Osteoblast (primary cell): Measurements from ENCODE around the gene GAMT. TPM values are rescaled to one million over a fixed set of nuclear protein-coding genes. Genes with fewer than 3 reads are reported as not detected.

Experiments used
- DNase-seq: peaks from one replicate; pipeline ENCODE4 v3.0.0; 2011; ENCODE audit warnings: low spot score, mixed read lengths; ENCODE audit not compliant: insufficient read length; ENCODE audit errors: missing footprints
- H2AFZ ChIP-seq: 2 replicates; pipeline ENCODE4 v1.6.0; 2011; ENCODE audit warnings: mild to moderate bottlenecking, low read length
- H3K27ac ChIP-seq: 2 replicates; pipeline ENCODE4 v1.5.1; 2011; ENCODE audit warnings: mild to moderate bottlenecking, low read depth, low read length, moderate library complexity
- H3K27me3 ChIP-seq: 2 replicates; pipeline ENCODE4 v1.6.0; 2012; ENCODE audit warnings: mild to moderate bottlenecking, control low read depth, inconsistent platforms, low read length, moderate library complexity; ENCODE audit not compliant: insufficient read depth
- H3K36me3 ChIP-seq: 2 replicates; pipeline ENCODE4 v1.5.1; 2011; ENCODE audit warnings: mild to moderate bottlenecking, low read length, control low read depth, moderate library complexity; ENCODE audit not compliant: insufficient read depth
- H3K4me1 ChIP-seq: 2 replicates; pipeline ENCODE4 v1.5.1; 2011; ENCODE audit warnings: mild to moderate bottlenecking, low read length, control low read depth, moderate library complexity; ENCODE audit not compliant: insufficient read depth
- H3K4me2 ChIP-seq: 2 replicates; pipeline ENCODE4 v1.6.0; 2011; ENCODE audit warnings: mild to moderate bottlenecking, low read length; ENCODE audit not compliant: insufficient read depth
- H3K4me3 ChIP-seq: fragments of 200-600 bp; sonication (generic); 3 replicates; pipeline ENCODE4 v1.5.1; 2012; ENCODE audit warnings: mild to moderate bottlenecking, low read length, inconsistent platforms; ENCODE audit not compliant: insufficient read depth
- H3K79me2 ChIP-seq: 2 replicates; pipeline ENCODE4 v1.6.0; 2012; ENCODE audit warnings: mild to moderate bottlenecking, low read length, control low read depth, inconsistent platforms; ENCODE audit not compliant: insufficient read depth
- H3K9me3 ChIP-seq: 2 replicates; pipeline ENCODE4 v1.5.1; 2011; ENCODE audit warnings: low read depth, low read length, control low read depth
- H4K20me1 ChIP-seq: 2 replicates; pipeline ENCODE4 v1.6.0; 2012; ENCODE audit warnings: mild to moderate bottlenecking, low read length, control low read depth; ENCODE audit not compliant: insufficient read depth
- total RNA-seq: library from RNA; depleted of rRNA; stranded (reverse); fragments of >200 nt; gene quantifications from 2 replicates; pipeline ENCODE4 v1.2.3, GENCODE V29; 2012
- TF ChIP-seq, protein P1 (sequence below): IDR thresholded peaks from 2 replicates; pipeline ENCODE4 v1.5.1; 2011; ENCODE audit warnings: mild to moderate bottlenecking, low read depth, low read length, moderate library complexity; ENCODE audit errors: extremely low read depth

GAMT gene
- total RNA-seq, 1 donor = 25.0 TPM

DNA sequence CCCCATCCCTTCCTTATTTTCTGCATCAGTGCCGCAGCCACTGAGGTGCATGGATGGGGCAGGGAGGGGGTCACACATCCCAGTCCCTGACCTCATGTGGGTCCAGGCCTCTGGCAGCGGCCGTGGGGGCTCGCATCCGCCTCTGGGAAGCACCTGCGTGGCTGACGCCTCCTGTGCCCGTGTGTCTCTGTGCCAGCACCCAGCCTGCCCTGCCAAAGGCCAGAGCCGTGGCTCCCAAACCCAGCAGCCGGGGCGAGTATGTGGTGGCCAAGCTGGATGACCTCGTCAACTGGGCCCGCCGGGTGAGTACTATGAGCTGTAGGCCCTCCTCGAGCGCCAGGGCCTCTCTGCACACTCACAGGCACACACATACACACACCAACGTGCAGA lies 12.7 kb downstream of the GAMT start:
- Histone ChIP-seq H2AFZ (no peak overlapping the region), H3K36me3 (peaks cover 19% of the 10 kb centered on the region), H3K27me3 (no peaks in the 10 kb centered on the region), H3K4me3 (no peak overlapping the region), H3K4me1 (peaks cover 9% of the 10 kb centered on the region), H3K4me2 (no peak overlapping the region), H4K20me1 (peaks cover 8% of the 10 kb centered on the region), H3K9me3 (no peaks in the 10 kb centered on the region), H3K27ac (no peak overlapping the region), H3K79me2 (peaks cover 36% of the 10 kb centered on the region)
- DNase-seq = no peak
- TF ChIP-seq, protein P1, sequence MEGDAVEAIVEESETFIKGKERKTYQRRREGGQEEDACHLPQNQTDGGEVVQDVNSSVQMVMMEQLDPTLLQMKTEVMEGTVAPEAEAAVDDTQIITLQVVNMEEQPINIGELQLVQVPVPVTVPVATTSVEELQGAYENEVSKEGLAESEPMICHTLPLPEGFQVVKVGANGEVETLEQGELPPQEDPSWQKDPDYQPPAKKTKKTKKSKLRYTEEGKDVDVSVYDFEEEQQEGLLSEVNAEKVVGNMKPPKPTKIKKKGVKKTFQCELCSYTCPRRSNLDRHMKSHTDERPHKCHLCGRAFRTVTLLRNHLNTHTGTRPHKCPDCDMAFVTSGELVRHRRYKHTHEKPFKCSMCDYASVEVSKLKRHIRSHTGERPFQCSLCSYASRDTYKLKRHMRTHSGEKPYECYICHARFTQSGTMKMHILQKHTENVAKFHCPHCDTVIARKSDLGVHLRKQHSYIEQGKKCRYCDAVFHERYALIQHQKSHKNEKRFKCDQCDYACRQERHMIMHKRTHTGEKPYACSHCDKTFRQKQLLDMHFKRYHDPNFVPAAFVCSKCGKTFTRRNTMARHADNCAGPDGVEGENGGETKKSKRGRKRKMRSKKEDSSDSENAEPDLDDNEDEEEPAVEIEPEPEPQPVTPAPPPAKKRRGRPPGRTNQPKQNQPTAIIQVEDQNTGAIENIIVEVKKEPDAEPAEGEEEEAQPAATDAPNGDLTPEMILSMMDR = no peak

DNA sequence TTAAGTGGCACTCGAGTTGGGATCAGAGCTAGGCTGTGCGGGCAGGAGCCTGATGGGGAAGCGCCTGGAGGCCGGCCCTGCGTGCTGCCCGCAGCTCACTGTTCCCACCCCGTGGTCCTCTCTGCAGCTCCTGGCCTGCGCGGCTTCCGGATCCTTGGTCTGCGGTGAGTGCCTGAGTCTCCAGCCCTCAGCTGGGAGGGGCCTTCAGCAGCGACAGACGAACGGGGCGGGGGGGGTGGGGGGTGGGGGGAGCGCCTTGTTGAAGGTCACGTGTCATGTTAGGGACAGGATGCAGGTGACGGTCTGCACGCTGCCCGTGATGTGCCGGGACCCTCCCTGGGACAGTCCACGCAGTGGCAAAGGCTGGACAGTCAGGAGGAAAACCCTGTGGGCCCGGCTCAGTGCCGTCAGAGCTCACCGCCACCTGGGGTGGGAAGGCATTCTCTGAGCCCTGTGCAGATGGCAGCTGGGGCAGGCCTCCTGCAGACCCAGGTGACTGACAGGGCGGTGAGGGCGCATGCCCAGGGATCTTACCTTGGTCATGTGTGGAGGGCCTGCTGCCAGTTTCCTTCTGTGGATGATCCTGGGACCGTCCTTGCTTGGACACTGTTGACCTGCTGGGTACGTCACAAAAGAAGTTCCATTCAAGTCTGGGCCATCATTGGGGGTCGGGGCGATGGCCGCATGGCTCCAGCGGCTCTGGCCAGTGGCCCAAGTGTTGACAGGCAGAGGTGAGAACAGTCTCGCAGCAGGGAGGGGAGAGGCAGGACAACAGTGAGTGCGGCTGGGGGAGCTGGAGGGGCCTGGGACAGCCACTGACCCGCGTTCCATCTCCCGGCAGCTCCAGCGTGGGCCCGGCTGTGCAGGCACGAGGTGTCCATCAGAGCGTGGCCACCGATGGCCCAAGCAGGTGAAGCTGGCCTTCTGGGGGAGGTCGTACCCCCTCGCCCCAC lies 13.4 kb downstream of the GAMT start:
- no peak overlapping the region for H3K27ac ChIP-seq
- peaks cover 6% of the 10 kb centered on the region for H4K20me1 ChIP-seq
- TF ChIP-seq, protein P1 = no peak
- peaks cover 36% of the 10 kb centered on the region for H3K79me2 ChIP-seq
- no peaks in the 10 kb centered on the region for H3K9me3 ChIP-seq
- H3K4me2 ChIP-seq = no peak overlapping the region
- H2AFZ ChIP-seq = no peak overlapping the region
- H3K36me3 ChIP-seq = peaks cover 16% of the 10 kb centered on the region
- DNase-seq = no peak
- H3K4me1 ChIP-seq = peaks cover 9% of the 10 kb centered on the region
- no peaks in the 10 kb centered on the region for H3K27me3 ChIP-seq
- no peak overlapping the region for H3K4me3 ChIP-seq

GRCh38 chr19:1386945-1387683 lies 14.2 kb downstream of the GAMT start:
- Histone ChIP-seq H4K20me1 (peaks cover 6% of the 10 kb centered on the region), H3K27me3 (no peaks in the 10 kb centered on the region), H3K4me1 (peaks cover 9% of the 10 kb centered on the region), H3K9me3 (no peaks in the 10 kb centered on the region), H2AFZ (no peak overlapping the region), H3K27ac (no peak overlapping the region), H3K79me2 (peaks cover 36% of the 10 kb centered on the region), H3K4me2 (no peak overlapping the region), H3K36me3 (peaks cover 16% of the 10 kb centered on the region), H3K4me3 (no peak overlapping the region)
- no peak for DNase-seq
- TF ChIP-seq, protein P1 = no peak

DNA sequence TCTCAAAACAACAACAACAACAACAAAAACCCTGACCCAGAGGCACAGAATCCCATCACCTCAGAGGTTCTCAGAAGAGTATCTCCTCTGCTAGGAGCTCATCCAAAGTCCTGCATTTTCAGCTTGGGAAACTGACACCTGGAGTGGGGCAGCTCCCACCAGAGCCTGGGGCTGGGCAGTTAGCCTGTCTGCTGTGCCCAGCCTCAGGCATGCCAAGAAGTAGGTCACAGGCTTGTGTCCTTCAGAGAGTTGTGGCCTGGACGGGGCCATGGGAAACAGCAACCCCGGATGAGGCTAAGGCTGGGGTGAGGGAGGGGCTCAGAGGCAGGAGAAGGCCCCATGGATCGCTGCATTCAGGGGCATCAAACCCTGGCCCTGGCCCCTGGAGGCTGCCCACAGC lies 15.5 kb downstream of the GAMT start:
- H3K27me3 ChIP-seq = no peaks in the 10 kb centered on the region
- TF ChIP-seq, protein P1 = no peak
- no peak overlapping the region for H3K4me3 ChIP-seq
- H3K79me2 ChIP-seq = peaks cover 36% of the 10 kb centered on the region
- no peak for DNase-seq
- H3K36me3 ChIP-seq = peaks cover 16% of the 10 kb centered on the region
- H4K20me1 ChIP-seq = peaks cover 6% of the 10 kb centered on the region
- no peak overlapping the region for H2AFZ ChIP-seq
- no peak overlapping the region for H3K27ac ChIP-seq
- H3K4me1 ChIP-seq = peaks cover 9% of the 10 kb centered on the region
- H3K9me3 ChIP-seq = no peaks in the 10 kb centered on the region
- H3K4me2 ChIP-seq = no peak overlapping the region
